GM19193 (cell line): ENCODE results near the gene CSTF2T.

ENCODE experiments used
- POLR2A ChIP-seq: IDR thresholded peaks from 4 replicates; pipeline ENCODE4 v1.6.1; 2011; ENCODE audit not compliant: insufficient read depth, insufficient read length; ENCODE audit errors: extremely low read depth

CSTF2T gene

DNA sequence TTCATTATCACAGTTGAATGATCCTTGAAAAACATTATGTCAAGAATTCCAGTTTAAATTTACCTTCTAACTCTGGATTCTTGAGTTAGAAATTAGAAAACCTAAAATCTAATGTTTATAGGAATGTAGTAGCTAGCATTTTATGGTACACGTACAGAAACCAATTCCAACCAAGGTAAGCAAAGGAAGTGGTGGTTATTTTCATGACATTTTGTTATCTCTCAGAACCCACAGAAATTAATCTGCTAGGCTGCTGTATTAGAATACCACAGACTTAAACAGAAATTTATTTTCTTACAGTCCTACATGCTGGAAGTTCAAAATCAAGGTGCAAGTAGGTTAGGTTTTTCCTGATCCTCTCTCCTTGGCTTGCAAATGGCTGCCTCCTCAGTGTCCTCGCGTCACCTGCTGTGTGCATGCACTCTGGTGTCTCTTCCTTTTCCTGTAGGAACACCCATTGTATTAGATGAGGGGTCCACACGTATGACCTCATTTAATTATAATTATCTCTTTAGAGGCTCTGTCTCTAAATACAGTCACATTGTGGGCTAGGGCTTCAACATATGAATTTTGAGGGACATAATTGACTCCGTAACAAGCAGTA lies 8.5 kb upstream of the CSTF2T start:
- TF ChIP-seq POLR2A, result no peak

GRCh38 chr10:51707392-51707791 lies 8.0 kb upstream of the CSTF2T start:
- TF ChIP-seq POLR2A, result no peak

DNA sequence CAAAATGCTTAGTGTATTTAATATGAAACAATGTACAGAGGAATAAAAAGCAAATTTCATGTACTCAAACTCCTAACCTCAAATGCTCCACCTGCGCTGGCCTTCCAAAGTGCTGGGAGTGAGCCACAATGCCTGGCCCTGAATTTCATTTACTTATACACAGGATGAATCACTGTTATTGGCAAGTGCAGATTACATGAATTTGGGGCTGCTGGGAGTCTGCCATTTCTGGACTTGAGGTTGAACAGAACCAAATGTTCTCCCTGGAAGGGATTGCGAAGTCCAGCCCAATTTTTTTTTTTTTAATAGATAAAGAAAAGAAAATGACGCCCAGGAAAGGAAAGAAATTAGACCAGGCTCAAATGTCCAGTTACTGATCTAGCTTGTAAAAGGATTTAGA lies 6.8 kb upstream of the CSTF2T start:
- TF ChIP-seq POLR2A, result no peak

- TF ChIP-seq POLR2A, result no peak
Observed at GRCh38 chr10:51705774-51706173, 6.4 kb upstream of the CSTF2T start.

DNA sequence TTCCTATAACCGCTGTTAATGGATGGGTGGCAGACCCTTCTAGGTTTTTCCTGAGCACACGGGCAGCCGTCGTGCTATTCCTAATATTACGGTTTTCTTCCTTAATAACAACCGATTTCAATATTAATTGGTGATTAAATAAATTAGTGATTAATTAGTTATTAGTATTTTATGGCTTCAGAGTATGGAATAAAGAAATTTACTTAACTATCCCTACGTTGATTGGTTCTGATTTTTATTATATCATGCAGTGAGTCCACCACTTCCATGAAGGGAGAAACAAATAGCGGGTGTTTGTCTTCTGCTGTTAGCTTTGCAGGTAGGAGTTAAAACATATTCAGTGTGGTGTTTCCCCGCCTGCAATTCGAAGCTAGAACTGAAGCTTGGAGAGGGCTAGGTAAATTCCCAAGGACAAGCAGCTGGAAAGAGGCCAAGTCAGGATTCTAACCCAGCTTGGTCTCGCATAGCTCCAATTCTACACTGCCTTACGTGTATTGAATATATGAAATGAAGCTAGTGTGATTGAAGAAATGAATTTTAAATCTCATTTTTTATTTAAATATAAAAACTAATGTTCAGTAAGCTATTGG lies 928 bp upstream of the CSTF2T start:
- TF ChIP-seq POLR2A, result no peak

- no peak for TF ChIP-seq POLR2A
Observed at GRCh38 chr10:51699145-51699474, 285 bp downstream of the CSTF2T start.

- TF ChIP-seq POLR2A, result no peak
Observed at GRCh38 chr10:51698473-51699063, 827 bp downstream of the CSTF2T start.

DNA sequence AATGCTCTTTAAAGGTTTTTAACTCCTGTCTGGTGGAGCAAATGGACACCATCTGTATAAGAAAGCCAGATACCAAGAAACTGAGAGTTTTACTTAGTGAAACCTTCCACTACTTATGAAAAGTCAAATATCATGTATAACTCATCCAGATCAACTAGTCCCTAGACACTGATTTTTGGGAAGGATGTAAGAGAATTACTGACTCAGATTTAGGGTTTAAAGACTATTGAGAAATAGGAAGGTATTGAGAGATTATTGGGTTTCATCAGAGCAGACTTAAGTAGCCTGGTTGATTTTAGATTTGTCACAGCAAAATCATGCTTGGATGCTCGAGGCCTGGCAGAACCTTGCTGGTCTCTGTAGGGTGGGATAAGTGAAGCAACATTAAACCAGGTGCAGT lies 3.1 kb downstream of the CSTF2T start:
- TF ChIP-seq POLR2A, result no peak

DNA sequence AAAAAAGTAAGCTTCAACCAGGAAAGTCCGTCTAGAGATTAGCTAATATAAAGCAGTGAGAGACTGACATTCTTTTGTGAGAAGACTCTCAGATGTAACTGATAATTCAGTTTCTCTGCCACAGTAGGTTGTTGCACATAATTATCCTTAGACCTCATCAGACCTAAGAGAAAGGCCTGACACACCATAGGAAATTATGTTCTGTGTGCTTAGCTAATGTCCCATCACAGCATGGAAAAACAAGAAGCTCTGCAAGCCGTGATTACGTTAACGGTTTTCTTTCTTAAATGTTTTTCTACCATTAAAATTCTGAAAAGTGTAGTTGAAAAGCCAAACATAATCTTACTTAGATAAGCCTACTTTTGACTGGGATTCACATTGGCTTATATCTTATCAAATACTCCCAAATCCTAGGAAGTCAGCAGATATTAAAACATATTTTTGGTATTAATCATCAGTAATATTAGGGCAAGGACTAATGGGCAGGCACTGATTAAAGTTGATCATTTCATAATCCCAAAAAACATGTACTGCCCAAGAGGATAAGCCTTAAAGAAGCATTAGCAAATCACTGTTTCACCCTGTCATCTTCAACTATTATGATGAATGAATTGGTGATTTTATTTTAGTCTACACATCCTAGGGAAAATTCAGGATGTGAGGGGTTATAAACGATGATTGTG lies 5.2 kb downstream of the CSTF2T start:
- no peak for TF ChIP-seq POLR2A

DNA sequence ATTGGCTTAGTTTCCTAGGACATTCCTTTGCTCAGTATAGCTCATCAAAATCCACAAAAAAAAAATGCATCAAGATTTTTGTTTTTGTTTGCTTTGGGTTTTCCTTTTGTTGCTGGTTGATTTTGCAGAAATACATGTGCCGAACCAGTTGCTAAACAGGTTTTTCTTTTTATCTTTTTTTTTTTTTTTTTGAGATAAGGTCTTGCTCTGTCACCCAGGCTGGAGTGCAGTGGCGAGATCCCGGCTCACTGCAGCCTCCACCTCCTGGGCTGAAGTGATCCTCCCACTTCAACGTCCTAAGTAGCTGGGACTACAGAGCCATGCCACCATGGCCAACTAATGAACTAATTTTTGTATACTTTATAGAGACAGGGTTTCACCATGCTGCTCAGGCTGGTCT lies 8.3 kb downstream of the CSTF2T start:
- no peak for TF ChIP-seq POLR2A

DNA sequence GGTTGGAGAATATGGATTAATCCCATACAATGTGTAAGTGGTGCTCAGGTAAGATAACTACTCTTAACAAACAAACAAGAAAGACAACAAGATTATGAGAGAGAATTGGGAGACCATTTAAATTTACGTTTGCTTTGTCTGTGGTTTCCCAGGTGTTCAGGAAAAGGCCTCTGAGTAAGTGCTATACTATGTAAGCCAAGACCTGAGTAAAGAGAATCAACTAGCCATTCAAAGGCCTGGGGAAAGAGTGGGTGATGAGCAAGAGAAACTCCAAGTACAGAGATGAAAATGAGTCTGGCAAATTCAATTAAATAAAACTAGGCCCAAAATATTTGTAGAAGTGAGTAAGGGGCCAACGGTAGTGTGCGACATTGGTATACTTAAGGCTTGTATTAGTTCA lies 9.9 kb downstream of the CSTF2T start:
- TF ChIP-seq POLR2A, result no peak

DNA sequence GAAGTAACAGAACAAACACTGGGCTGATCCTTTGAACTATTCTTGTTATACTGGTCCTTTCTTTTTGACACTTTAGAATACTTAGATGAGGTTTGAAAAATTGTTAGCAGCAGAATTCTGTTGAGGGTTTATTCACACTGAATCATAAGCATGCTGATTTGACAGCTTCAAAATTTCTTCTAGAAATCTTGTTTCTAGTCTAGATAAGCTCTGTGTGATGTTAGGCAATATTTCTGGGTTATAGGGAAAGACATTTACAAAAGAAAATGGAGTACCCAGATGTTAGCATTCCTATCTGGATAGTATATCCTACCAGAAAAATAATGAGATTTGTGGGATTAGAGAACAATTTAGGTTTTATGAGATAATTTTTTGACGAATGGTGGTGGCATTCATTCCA lies 12.1 kb downstream of the CSTF2T start:
- no peak for TF ChIP-seq POLR2A

- no peak for TF ChIP-seq POLR2A
Observed at GRCh38 chr10:51685768-51686167, 13.6 kb downstream of the CSTF2T start.

GRCh38 chr10:51683031-51683691 lies 16.2 kb downstream of the CSTF2T start:
- TF ChIP-seq POLR2A, result no peak

GRCh38 chr10:51679841-51680240 lies 19.6 kb downstream of the CSTF2T start:
- TF ChIP-seq POLR2A, result no peak

DNA sequence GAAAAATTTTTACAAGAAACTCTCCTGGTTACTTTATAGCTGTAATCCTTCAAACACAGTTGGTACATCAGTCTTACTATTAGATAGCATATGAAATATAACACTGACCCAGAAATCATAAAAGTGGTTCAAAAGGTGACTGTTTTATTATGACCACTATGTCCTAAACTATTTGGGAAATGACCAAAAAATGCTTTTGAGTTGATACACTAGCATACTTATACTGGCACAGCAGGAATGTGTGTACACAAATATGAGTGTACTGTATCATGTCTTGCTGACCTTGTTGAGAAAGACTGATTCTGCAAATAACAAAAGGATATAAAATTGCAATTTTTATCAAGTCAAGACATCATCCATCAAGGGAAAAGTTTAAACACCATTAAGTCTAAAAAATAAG lies 24.3 kb downstream of the CSTF2T start:
- TF ChIP-seq POLR2A, result no peak

DNA sequence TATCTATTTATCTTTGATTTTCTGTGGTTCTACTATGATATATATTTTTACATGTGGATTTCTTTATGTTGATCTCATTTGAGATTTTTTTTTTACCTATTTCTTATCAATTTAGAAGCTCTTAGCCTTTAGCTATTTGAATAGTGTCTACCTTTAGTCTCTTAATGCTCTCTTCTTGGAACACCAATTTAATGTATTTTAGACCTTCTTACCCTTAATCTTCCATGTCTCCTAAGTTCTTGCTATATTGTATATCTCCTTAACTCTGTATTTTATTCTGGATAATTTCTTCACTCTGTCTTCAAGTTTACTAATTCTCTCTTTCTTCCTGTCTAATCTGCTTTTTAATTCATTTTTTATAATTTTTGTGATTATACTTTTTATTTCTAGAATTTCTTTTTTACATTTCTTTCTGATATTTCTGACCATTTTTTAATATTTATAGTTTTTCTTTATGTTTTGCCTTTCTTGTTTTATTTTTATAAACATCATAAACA lies 27.3 kb downstream of the CSTF2T start:
- no peak for TF ChIP-seq POLR2A
